ENCODE data around the gene BTBD8.

BTBD8 gene

GRCh38 chr1:92043621-92044020, 36.5 kb upstream of the BTBD8 start:
- Histone ChIP-seq H3K4me3 (ENCODE audit: low read depth, low read length, poor library complexity, severe bottlenecking) (no peak overlapping the region), H3K27ac (ENCODE audit: low read depth, low read length, poor library complexity, severe bottlenecking) (no peak overlapping the region), H3K9ac (ENCODE audit: low read length) (no peak overlapping the region), H4K20me1 (ENCODE audit: insufficient read depth, low read length) (no peaks in the 10 kb centered on the region), H3K9me2 (ENCODE audit: low read depth, low read length) (no peaks in the 10 kb centered on the region), H3K4me2 (ENCODE audit: low read length) (no peak overlapping the region), H3K4me1 (ENCODE audit: insufficient read depth, low read length, severe bottlenecking) (no peaks in the 10 kb centered on the region), H3K9me3 (ENCODE audit: low read length) (no peaks in the 10 kb centered on the region), H3K36me3 (ENCODE audit: insufficient read depth, low read length) (no peaks in the 10 kb centered on the region), H3K79me2 (ENCODE audit: insufficient read depth, low read length) (no peaks in the 10 kb centered on the region), H3F3A (ENCODE audit: insufficient read depth, low read length) (no peaks in the 10 kb centered on the region), H3K27me3 (ENCODE audit: insufficient read depth, low read length) (no peaks in the 10 kb centered on the region), H2AFZ (ENCODE audit: low read length) (no peak overlapping the region)
- no peak for TF ChIP-seq CTCF (IDR thresholded peaks at IDR 0.05; ENCODE audit: low read length)
- TF ChIP-seq EZH2 (IDR thresholded peaks at IDR 0.05; ENCODE audit: borderline replicate concordance, low read length) = no peak

- Histone ChIP-seq H3K36me3 (ENCODE audit: insufficient read depth, low read length) (no peaks in the 10 kb centered on the region), H3K79me2 (ENCODE audit: insufficient read depth, low read length) (no peaks in the 10 kb centered on the region), H3K4me1 (ENCODE audit: insufficient read depth, low read length, severe bottlenecking) (no peaks in the 10 kb centered on the region), H3K27me3 (ENCODE audit: insufficient read depth, low read length) (no peaks in the 10 kb centered on the region), H3K9me2 (ENCODE audit: low read depth, low read length) (no peaks in the 10 kb centered on the region), H3K9ac (ENCODE audit: low read length) (no peak overlapping the region), H3F3A (ENCODE audit: insufficient read depth, low read length) (no peaks in the 10 kb centered on the region), H3K4me3 (ENCODE audit: low read depth, low read length, poor library complexity, severe bottlenecking) (no peak overlapping the region), H3K4me2 (ENCODE audit: low read length) (no peak overlapping the region), H2AFZ (ENCODE audit: low read length) (no peak overlapping the region), H4K20me1 (ENCODE audit: insufficient read depth, low read length) (no peaks in the 10 kb centered on the region), H3K9me3 (ENCODE audit: low read length) (no peaks in the 10 kb centered on the region), H3K27ac (ENCODE audit: low read depth, low read length, poor library complexity, severe bottlenecking) (no peak overlapping the region)
- no peak for TF ChIP-seq CTCF (IDR thresholded peaks at IDR 0.05; ENCODE audit: low read length)
- TF ChIP-seq EZH2 (IDR thresholded peaks at IDR 0.05; ENCODE audit: borderline replicate concordance, low read length) = no peak
Observed at GRCh38 chr1:92045766-92046495, 34.2 kb upstream of the BTBD8 start.

GRCh38 chr1:92051948-92052347, 28.2 kb upstream of the BTBD8 start:
- Histone ChIP-seq H3K27ac (ENCODE audit: low read depth, low read length, poor library complexity, severe bottlenecking) (no peak overlapping the region), H3K4me3 (ENCODE audit: low read depth, low read length, poor library complexity, severe bottlenecking) (no peak overlapping the region), H3F3A (ENCODE audit: insufficient read depth, low read length) (no peaks in the 10 kb centered on the region), H3K4me1 (ENCODE audit: insufficient read depth, low read length, severe bottlenecking) (no peaks in the 10 kb centered on the region), H3K36me3 (ENCODE audit: insufficient read depth, low read length) (no peaks in the 10 kb centered on the region), H3K79me2 (ENCODE audit: insufficient read depth, low read length) (no peaks in the 10 kb centered on the region), H4K20me1 (ENCODE audit: insufficient read depth, low read length) (no peaks in the 10 kb centered on the region), H3K27me3 (ENCODE audit: insufficient read depth, low read length) (no peaks in the 10 kb centered on the region; the same call in 1 of the 2 replicates), H3K4me2 (ENCODE audit: low read length) (no peak overlapping the region), H2AFZ (ENCODE audit: low read length) (no peak overlapping the region), H3K9me2 (ENCODE audit: low read depth, low read length) (no peaks in the 10 kb centered on the region), H3K9ac (ENCODE audit: low read length) (no peak overlapping the region), H3K9me3 (ENCODE audit: low read length) (no peaks in the 10 kb centered on the region)
- no peak for TF ChIP-seq EZH2 (IDR thresholded peaks at IDR 0.05; ENCODE audit: borderline replicate concordance, low read length)
- TF ChIP-seq CTCF (IDR thresholded peaks at IDR 0.05; ENCODE audit: low read length) = no peak
